GM12864 (cell line): Measurements from ENCODE around the gene CRY2.
A peak's percentile ranks its signal among the peaks of the same experiment; 100 is the strongest.

Experiments
- DNase-seq: peaks from one replicate; pipeline ENCODE4 v3.0.0-alpha.2; 2011; ENCODE audit warnings: low read depth
- H3K4me3 ChIP-seq: 2 replicates; pipeline ENCODE4 v1.5.1; 2011; ENCODE audit warnings: mild to moderate bottlenecking, low read depth, low read length, control low read depth
- TF ChIP-seq, protein P1 (sequence below): IDR thresholded peaks from 2 replicates; pipeline ENCODE4 v1.5.1; 2011; ENCODE audit warnings: low read depth, mild to moderate bottlenecking, moderate library complexity, low read length, control low read depth, inconsistent platforms; ENCODE audit errors: missing control alignments

The CRY2 gene

DNA sequence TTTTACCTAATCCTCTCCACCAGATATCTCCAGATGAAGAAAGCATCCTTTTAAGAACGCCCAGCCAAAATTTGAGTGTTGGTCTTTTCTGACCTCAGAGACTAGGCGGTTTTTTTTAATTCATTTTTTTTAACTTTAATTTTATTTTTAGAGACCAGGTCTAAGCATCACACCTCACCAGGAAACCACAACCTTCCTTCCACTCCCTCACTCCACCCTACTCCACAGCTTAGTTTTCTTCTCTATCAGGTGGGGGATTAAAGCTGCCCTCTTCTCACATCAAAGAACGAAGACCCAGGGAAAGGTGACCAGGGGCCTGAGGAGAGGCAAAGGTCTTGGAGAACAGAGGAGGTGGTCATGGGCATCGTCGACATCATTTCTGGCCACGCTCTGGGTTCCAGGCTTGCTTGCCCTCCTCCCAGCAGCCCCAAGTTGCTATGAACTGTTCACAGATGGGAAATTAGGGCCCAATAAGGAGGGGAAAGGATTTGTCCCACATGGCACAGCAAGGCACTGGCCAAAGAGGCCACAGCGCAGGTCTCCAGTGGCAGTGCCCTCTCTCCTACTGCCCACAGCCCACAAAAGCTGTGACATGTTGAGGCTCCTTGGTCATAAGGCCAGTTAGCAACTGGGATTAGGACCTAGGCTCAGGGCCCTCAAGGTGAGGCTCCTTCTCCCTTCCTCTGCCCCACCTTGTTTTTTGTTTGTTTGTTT lies 71.8 kb downstream of the CRY2 start:
- peak overlapping the region; percentile 66; the same call in 1 of the 2 replicates for H3K4me3 ChIP-seq
- TF ChIP-seq, protein P1, sequence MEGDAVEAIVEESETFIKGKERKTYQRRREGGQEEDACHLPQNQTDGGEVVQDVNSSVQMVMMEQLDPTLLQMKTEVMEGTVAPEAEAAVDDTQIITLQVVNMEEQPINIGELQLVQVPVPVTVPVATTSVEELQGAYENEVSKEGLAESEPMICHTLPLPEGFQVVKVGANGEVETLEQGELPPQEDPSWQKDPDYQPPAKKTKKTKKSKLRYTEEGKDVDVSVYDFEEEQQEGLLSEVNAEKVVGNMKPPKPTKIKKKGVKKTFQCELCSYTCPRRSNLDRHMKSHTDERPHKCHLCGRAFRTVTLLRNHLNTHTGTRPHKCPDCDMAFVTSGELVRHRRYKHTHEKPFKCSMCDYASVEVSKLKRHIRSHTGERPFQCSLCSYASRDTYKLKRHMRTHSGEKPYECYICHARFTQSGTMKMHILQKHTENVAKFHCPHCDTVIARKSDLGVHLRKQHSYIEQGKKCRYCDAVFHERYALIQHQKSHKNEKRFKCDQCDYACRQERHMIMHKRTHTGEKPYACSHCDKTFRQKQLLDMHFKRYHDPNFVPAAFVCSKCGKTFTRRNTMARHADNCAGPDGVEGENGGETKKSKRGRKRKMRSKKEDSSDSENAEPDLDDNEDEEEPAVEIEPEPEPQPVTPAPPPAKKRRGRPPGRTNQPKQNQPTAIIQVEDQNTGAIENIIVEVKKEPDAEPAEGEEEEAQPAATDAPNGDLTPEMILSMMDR = no peak
- DNase-seq = no peak

DNA sequence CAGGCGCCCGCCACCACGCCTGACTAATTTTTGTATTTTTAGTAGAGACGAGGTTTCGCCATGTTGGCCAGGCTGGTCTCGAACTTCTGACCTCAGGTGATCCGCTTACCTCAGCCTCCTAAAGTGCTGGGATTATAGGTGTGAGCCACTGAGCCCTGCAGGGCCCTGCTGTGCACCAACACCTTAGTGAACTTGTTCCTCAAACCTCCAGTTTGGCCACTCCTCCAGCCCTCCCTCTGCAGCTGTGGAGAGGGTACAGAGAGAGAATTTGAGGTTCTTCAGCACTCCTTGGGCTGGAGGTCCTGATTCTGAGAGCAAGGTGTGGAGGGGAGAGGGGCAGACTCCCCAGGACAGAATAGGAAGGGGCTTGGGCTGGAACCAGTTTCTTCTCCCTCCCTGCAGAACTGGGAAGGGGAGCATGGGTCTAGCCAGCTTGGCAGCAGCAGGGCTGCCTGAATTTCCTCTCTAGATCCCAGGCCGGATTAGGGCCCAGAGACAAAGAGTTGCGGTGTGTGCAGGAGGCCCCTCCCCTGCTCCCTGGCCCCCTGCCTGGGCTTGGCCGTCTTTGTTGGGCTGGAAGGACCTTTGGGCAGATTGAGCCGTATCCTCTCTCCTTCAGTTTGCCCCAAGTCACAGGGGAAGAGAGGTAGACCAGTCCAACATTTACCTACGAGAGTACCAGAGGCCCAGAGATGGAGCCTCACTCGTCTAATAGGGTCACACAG lies 72.7 kb downstream of the CRY2 start:
- no peak for DNase-seq
- H3K4me3 ChIP-seq = no peak overlapping the region
- TF ChIP-seq, protein P1 = no peak

DNA sequence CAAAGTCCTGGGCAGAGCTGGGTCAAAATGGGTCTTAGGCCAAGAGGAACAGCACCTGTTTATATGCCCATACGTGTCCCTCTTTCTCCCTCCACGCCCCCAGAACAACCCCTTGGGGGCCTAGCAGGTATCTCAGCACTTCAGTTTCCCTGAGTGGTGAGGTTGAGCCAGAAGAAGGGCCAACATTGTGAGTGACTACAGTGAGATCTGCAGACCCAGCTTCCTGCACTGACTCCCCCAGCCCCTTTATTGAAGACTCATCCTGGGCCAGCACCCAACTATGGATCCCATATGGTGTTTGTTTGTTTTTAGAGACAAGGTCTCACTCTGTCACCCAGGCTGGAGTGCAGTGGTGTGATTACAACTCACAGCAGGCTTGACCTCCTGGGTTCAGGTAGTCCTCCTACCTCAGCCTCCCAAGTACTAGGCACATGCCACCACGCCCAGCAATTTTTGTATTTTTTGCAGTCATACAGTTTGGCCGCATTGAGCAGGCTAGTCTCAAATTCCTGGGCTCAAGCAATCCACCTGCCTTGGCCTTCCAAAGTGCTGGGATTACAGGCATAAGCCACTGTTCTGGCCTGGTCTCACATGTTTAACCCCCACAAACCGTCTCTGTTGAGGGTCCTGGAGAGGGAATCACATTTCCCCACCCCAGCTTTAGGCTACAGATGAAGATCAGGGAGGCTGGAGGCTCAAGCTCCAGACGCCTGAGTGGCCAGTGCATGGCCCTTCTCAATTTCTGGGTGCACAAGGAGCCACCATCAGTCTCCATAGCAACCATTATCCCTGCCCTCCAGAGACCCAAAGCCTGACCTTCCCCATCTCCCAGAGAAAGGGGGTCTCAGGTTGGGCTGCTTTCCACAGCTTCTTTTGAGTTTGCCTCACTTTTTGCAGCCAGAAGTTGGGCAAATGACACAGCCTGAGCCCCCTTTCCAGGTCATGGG lies 73.5 kb downstream of the CRY2 start:
- TF ChIP-seq, protein P1 = no peak
- H3K4me3 ChIP-seq = no peak overlapping the region

DNA sequence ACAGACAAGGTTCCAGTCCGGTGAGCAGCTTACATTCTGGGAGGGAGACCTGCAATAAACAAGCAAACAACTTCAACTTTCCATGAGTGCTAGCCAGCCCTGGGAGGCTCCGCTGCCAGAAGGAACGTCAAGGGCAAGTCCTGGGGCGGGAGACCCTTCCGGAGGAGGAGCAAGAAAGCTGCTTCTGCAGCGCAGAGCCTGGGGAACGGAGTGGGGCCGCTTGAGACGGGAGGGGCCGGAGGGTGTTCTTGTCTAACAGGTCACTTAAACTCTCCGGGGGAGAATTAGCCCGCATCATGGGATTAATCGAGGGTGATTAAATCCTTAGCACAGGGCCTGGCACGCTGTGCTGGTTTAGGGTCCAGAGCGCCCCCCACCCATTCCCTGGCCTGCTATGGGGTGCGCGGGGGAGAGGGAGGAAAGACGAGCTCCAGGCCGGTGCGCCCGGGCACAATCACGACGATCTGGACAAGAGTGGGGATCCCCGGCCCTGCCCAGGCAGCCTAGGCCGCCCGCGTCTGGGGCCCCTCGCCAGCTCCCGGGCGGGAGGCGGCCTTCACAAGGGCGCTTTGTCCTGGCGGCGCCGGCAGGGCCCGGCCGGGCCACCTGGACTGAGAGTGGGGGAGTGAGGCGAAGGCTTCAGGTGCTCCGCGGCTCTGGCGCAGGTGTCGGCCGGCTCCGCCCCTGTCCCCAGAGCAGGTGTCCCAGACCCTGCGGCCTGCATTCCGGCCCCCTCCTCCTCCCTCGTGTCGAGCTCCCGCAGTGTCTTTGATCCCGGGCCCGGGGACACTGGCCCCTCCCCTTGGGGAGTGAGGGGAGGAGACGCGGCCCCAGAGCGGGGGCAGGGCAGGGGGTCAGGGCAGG lies 74.5 kb downstream of the CRY2 start:
- H3K4me3 ChIP-seq = no peak overlapping the region
- TF ChIP-seq, protein P1 = no peak
- DNase-seq = no peak

More for the DNA sequence above, 73.5 kb downstream of the CRY2 start:
- no peak for DNase-seq

DNA sequence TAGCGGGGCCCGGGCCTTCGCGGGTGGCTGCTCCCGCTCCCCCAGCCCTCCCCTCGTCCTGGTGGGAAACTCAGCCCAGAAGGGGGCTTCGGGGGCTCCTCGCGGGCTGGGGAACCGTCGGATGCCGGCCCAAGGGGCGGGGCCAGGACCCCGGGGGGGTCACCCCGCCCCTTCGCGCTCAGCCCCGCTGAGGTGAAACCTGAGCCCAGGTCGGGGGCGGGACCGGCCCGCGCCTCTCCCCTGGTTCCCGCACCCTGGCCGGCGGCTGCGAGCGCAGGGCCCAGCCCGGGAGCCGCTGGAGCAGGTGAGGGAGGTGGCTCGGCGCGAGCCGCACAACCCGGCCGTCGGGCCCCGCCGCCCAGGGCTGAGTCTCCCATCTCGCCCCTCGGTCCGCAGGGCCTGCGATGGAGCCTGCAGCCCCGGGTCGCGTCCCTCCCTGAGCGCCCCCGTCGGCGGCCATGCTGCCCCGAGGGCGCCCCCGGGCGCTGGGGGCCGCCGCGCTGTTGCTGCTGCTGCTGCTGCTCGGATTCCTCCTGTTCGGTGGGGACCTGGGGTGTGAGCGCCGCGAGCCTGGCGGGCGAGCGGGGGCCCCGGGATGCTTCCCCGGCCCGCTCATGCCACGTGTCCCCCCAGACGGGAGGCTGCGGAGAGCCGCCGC lies 75.3 kb downstream of the CRY2 start, which contains the start of gene LARGE2:
LARGE2 (plus strand) TSS at position 232 of the 658 bp plus-strand sequence; CDS start at position 459, 227 bp downstream.
- H3K4me3 ChIP-seq = no peak within 1 kb of the TSS
- TF ChIP-seq, protein P1 = no peak
- DNase-seq = no peak
